GM12873 (cell line): ENCODE results near the gene DTX1.

Source experiments
- CTCF ChIP-seq: IDR thresholded peaks from 2 replicates; pipeline ENCODE4 v1.5.1; 2012; ENCODE audit warnings: low read depth, mild to moderate bottlenecking, moderate library complexity, low read length, control low read depth; ENCODE audit not compliant: insufficient read depth; ENCODE audit errors: missing control alignments

DTX1 gene

GRCh38 chr12:113127791-113128199, 71.3 kb downstream of the DTX1 start:
- TF ChIP-seq CTCF: no peak

GRCh38 chr12:113128802-113129663, 72.5 kb downstream of the DTX1 start:
- no peak for TF ChIP-seq CTCF

- no peak for TF ChIP-seq CTCF
Observed at GRCh38 chr12:113129664-113130456, 73.3 kb downstream of the DTX1 start.

- peak; percentile 31 for TF ChIP-seq CTCF
Observed at GRCh38 chr12:113130457-113131135, 74.1 kb downstream of the DTX1 start.

- TF ChIP-seq CTCF: no peak
Observed at GRCh38 chr12:113131556-113131955, 75.0 kb downstream of the DTX1 start.

GRCh38 chr12:113133036-113133435, 76.5 kb downstream of the DTX1 start:
- no peak for TF ChIP-seq CTCF

- no peak for TF ChIP-seq CTCF
Observed at GRCh38 chr12:113133666-113134065, 77.1 kb downstream of the DTX1 start.
